CD14-positive monocyte (primary cell): Measurements from ENCODE around the gene NDUFAF2. TPM values are rescaled to one million over a fixed set of nuclear protein-coding genes. Genes with fewer than 3 reads are reported as not detected.

Experiments
- DNase-seq, 3 donors: peaks; one replicate each; pipeline ENCODE4 v3.0.0-alpha.2; 2011 to 2022
- H2AFZ ChIP-seq: 2 replicates; pipeline ENCODE4 v1.6.0; 2012; ENCODE audit warnings: mild to moderate bottlenecking, low read depth, low read length, inconsistent platforms; ENCODE audit not compliant: insufficient read depth, poor library complexity, severe bottlenecking
- H3K27ac ChIP-seq, 2 donors: 1 replicate in 1 of 2; 2 replicates in 1 of 2; pipeline ENCODE4 v1.5.1; 2012 to 2013; ENCODE audit warnings: low read length in 2 of 2, control low read depth in 1 of 2, inconsistent platforms in 1 of 2, low read depth in 1 of 2, mild to moderate bottlenecking in 1 of 2
- H3K27me3 ChIP-seq, 2 donors: one replicate each; pipeline versions ENCODE4 v1.6.0 to v1.6.1; 2011 to 2013; ENCODE audit warnings: low read length in 2 of 2; ENCODE audit not compliant: control insufficient read depth in 2 of 2, insufficient read depth in 2 of 2
- H3K36me3 ChIP-seq, 2 donors: replicated peaks in 1 of 2; 1 replicate in 1 of 2; 2 replicates in 1 of 2; pipeline versions ENCODE4 v1.5.1 to v1.6.1; 2012 to 2013; ENCODE audit warnings: low read length in 2 of 2, control low read depth in 1 of 2, inconsistent platforms in 1 of 2, mild to moderate bottlenecking in 1 of 2; ENCODE audit not compliant: insufficient read depth in 2 of 2, control insufficient read depth in 1 of 2
- H3K4me1 ChIP-seq, 2 donors: 1 replicate in 1 of 2; 2 replicates in 1 of 2; pipeline versions ENCODE4 v1.5.1 to v1.6.1; 2012 to 2013; ENCODE audit warnings: low read length in 2 of 2, control low read depth in 1 of 2, inconsistent platforms in 1 of 2, mild to moderate bottlenecking in 1 of 2, moderate library complexity in 1 of 2; ENCODE audit not compliant: insufficient read depth in 2 of 2, control insufficient read depth in 1 of 2
- H3K4me2 ChIP-seq: replicated peaks from 2 replicates; pipeline ENCODE3; 2012; ENCODE audit warnings: low read length, moderate library complexity, mild to moderate bottlenecking; ENCODE audit not compliant: poor library complexity, severe bottlenecking; ENCODE audit errors: extremely low read depth
- H3K4me3 ChIP-seq, 3 experiments: fragments of 200-600 bp in 1 of 3; sonication (generic) in 1 of 3; replicated peaks in 1 of 3; 1 replicate in 2 of 3; 2 replicates in 1 of 3; pipeline ENCODE4 v1.5.1; 2011 to 2013; ENCODE audit warnings: low read length in 3 of 3, mild to moderate bottlenecking in 3 of 3, control low read depth in 2 of 3, low read depth in 2 of 3, inconsistent platforms in 1 of 3, moderate library complexity in 1 of 3
- H3K79me2 ChIP-seq: 2 replicates; pipeline ENCODE4 v1.6.0; 2012; ENCODE audit warnings: mild to moderate bottlenecking, control low read depth, inconsistent platforms, low read length, moderate library complexity; ENCODE audit not compliant: insufficient read depth
- H3K9ac ChIP-seq: 2 replicates; pipeline ENCODE4 v1.6.0; 2017; ENCODE audit warnings: low read length, mild to moderate bottlenecking; ENCODE audit not compliant: insufficient read depth, poor library complexity, severe bottlenecking
- H3K9me3 ChIP-seq, 2 donors: replicated peaks in 1 of 2; 1 replicate in 1 of 2; 2 replicates in 1 of 2; pipeline versions ENCODE4 v1.5.1 to v1.6.1; 2012 to 2013; ENCODE audit warnings: low read length in 2 of 2, control low read depth in 1 of 2; ENCODE audit not compliant: control insufficient read depth in 1 of 2, insufficient read depth in 1 of 2
- H4K20me1 ChIP-seq: 2 replicates; pipeline ENCODE4 v1.6.0; 2012; ENCODE audit warnings: mild to moderate bottlenecking, low read length, control low read depth, moderate library complexity; ENCODE audit not compliant: insufficient read depth
- H3K27ac Mint-ChIP-seq, 7 donors: one replicate each; pipeline ENCODE4 v1.8.0; 2020; ENCODE audit warnings: mild to moderate bottlenecking in 7 of 7, mixed read lengths in 7 of 7, moderate library complexity in 6 of 7, inconsistent platforms in 2 of 7
- H3K27me3 Mint-ChIP-seq, 3 donors: one replicate each; pipeline ENCODE4 v1.8.0; 2021 to 2022; ENCODE audit warnings: low read depth in 3 of 3, mild to moderate bottlenecking in 3 of 3, mixed read lengths in 3 of 3, moderate library complexity in 3 of 3, inconsistent platforms in 1 of 3
- H3K36me3 Mint-ChIP-seq, 2 donors: one replicate each; pipeline ENCODE4 v1.8.0; 2020; ENCODE audit warnings: mixed read lengths in 2 of 2, inconsistent platforms in 1 of 2, mild to moderate bottlenecking in 1 of 2
- H3K4me1 Mint-ChIP-seq: one replicate; pipeline ENCODE4 v1.8.0; 2020; ENCODE audit warnings: mild to moderate bottlenecking, mixed read lengths
- H3K4me3 Mint-ChIP-seq, 2 donors: one replicate each; pipeline ENCODE4 v1.8.0; 2020; ENCODE audit warnings: mild to moderate bottlenecking in 2 of 2, mixed read lengths in 2 of 2, moderate library complexity in 1 of 2
- H3K9me3 Mint-ChIP-seq, 7 donors: one replicate each; pipeline ENCODE4 v1.8.0; 2020 to 2022; ENCODE audit warnings: mixed read lengths in 7 of 7, mild to moderate bottlenecking in 6 of 7, moderate library complexity in 6 of 7, inconsistent platforms in 2 of 7
- CTCF ChIP-seq: fragments of 200-600 bp; IDR thresholded peaks from one replicate; pipeline ENCODE4 v1.8.0; 2022; ENCODE audit warnings: antibody characterized with exemption, mild to moderate bottlenecking
- WGBS: methylation state at CpG from one replicate; pipeline ENCODE4 v1.1.5; 2013; ENCODE audit warnings: missing lambda C conversion rate; ENCODE audit not compliant: insufficient coverage; 5-methylcytosine and 5-hydroxymethylcytosine counted together
- intact Hi-C, 2 donors: fragments of 100-400 bp; cut with micrococcal nuclease; formaldehyde crosslinking; loops; one replicate each; pipeline versions ENCODE4 v1.15.0 to v1.15.1; 2023
- polyA plus RNA-seq, 3 donors: library from polyadenylated mRNA; depleted of rRNA in 1 of 3; unstranded in 2 of 3; stranded (reverse) in 1 of 3; fragments of 300-500 nt in 2 of 3; fragments of >200 nt in 1 of 3; fragmentation: Illumina TruSeq in 2 of 3; gene quantifications; 1 replicate in 2 of 3; 2 replicates in 1 of 3; pipeline ENCODE4 v1.2.3, GENCODE V29; 2012 to 2021

NDUFAF2 gene
- polyA plus RNA-seq, 3 donors, result 5.9 to 29.5 (median 25.0) TPM

- TF ChIP-seq CTCF, result no peak
- Histone ChIP-seq H3K4me3 (no peak overlapping the region), H2AFZ (no peak overlapping the region), H3K36me3 (peaks cover 25 to 47% of the 10 kb centered on the region in 2 donors), H3K9ac (no peak overlapping the region), H3K4me2 (no peak overlapping the region), H3K27ac (no peak overlapping the region), H3K4me1 (no peaks in the 10 kb centered on the region), H3K9me3 (no peaks in the 10 kb centered on the region), H3K79me2 (no peaks in the 10 kb centered on the region), H3K27me3 (no peaks in the 10 kb centered on the region), H4K20me1 (no peaks in the 10 kb centered on the region)
- WGBS, result no CpG with 5 or more reads among the region's 6 CpGs
- no peak overlapping the region for H3K4me3 Mint-ChIP-seq
- no peaks in the 10 kb centered on the region for H3K27me3 Mint-ChIP-seq
- H3K4me1 Mint-ChIP-seq, result no peaks in the 10 kb centered on the region
- no peak for DNase-seq
- H3K9me3 Mint-ChIP-seq, result no peaks in the 10 kb centered on the region
- peaks cover 20 to 34% of the 10 kb centered on the region in 2 donors for H3K36me3 Mint-ChIP-seq
- no peak overlapping the region for H3K27ac Mint-ChIP-seq
- intact Hi-C loops, result no loop called here
Observed at GRCh38 chr5:60929024-60929423, 16.0 kb upstream of the NDUFAF2 start.

GRCh38 chr5:60943624-60944023 lies 1.4 kb upstream of the NDUFAF2 start:
- H3K4me1 ChIP-seq, result peaks cover 25 to 26% of the 10 kb centered on the region in 2 donors
- TF ChIP-seq CTCF, result no peak
- H2AFZ ChIP-seq, result peak overlapping the region; percentile 72
- no peak overlapping the region for H3K27ac Mint-ChIP-seq
- peak; percentile 78 to 92 (median 90) for DNase-seq
- H4K20me1 ChIP-seq, result no peaks in the 10 kb centered on the region
- peaks cover 19 to 20% of the 10 kb centered on the region in 2 donors for H3K36me3 Mint-ChIP-seq
- no peaks in the 10 kb centered on the region for H3K27me3 ChIP-seq
- intact Hi-C loops, result loop anchor here in 1 of 2 donors (5.0 to 10.0 kb wide), 2 partner anchors 241 to 461 kb away; partner anchors contain the start of gene DEPDC1B
- peaks cover 48% of the 10 kb centered on the region for H3K79me2 ChIP-seq
- no peak overlapping the region for H3K4me3 Mint-ChIP-seq
- H3K4me3 ChIP-seq, result peak overlapping the region in 2 of 3 experiments; percentile 85 to 95
- H3K9ac ChIP-seq, result peak overlapping the region; percentile 29
- H3K4me1 Mint-ChIP-seq, result peaks cover 16% of the 10 kb centered on the region
- peak overlapping the region; percentile 42 to 92 for H3K27ac ChIP-seq
- peak overlapping the region; percentile 87 for H3K4me2 ChIP-seq
- WGBS, result 0% methylated on average over 1 of the region's 3 CpGs
- H3K9me3 Mint-ChIP-seq, result peaks cover 0 to 3% (median 0%) of the 10 kb centered on the region in 7 donors
- H3K36me3 ChIP-seq, result peaks cover 0 to 11% of the 10 kb centered on the region in 2 donors
- H3K27me3 Mint-ChIP-seq, result no peaks in the 10 kb centered on the region
- no peaks in the 10 kb centered on the region for H3K9me3 ChIP-seq
